ENCODE data around the gene SPOP.
"Not testable (repeated sequence)": the region's sequence is repeated elsewhere in the genome, so short reads cannot be mapped to it uniquely, and the experiment has no call there.

SPOP gene

DNA sequence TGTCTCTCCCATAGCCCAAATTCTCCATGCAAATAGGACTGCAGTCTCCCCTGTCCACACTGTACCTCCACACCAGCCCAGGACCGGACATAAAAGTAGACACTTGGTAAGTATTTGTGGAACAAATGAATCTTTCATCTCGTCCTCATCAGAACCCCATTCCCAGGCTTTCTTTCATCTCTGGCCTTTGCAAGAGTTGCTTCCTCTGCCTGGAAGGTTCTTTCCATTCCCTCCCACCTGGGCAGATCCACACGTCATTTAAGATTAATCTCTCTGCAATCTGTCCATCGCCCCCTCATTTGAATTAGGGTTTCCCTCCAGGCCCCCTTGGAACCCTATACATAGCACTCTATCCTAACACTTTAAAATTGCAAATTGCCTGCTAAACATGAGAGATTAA, 106.1 kb downstream of the SPOP start:
- DNase-seq = no peak

DNA sequence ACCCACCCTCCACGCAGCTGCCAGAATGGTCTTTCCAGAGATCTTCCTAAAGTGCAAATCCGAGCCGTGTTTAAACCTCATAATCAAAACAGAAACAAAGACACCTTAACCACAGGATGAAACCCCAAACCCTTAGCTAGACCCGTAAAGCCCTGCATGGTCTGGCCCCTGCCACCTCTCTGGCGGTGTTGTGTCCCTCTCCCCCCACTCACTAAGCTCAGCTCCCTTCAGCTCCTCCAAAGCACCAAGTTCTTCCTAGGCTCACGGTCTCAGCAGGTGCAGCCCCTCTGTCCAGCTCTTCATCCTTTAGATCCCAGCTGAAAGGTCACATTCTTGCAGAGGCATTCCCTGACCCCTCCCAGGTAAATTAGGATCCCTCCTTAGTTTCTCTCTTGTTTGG, 106.6 kb downstream of the SPOP start:
- DNase-seq = no peak

DNA sequence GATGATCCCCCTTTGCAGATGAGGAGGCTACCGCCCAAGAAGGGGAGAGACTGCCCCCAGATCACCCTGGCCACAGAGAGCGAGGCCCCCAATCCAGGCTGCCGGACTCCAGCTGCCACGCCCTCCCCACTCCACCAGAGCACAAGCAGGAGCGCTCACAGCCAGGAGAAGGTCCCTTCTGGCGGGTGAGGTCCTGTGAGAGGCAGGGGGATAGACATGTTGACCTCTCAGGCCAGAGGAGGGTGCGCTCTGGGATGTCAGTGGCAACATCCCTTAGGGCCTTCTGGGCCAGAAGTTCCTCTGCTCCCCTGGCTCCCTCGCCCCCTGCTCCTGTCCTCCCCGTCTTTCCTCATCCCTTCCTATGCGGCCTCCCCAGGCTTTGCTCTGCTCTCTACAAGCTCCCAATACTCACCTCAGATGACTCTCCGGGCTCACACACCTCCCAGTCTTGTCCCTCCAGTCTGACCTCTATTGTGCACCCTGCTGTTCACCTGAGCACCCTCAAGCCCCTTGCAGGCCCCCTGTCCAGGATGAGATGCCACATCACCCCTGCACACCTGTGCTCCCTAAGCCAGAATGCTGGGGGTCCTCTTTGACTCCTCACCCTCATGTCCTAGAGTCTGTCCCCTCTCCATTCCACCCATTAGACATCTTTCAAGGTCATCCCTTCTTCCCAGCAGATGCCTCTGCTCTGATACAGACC, 107.2 kb downstream of the SPOP start:
- no peak for DNase-seq

DNA sequence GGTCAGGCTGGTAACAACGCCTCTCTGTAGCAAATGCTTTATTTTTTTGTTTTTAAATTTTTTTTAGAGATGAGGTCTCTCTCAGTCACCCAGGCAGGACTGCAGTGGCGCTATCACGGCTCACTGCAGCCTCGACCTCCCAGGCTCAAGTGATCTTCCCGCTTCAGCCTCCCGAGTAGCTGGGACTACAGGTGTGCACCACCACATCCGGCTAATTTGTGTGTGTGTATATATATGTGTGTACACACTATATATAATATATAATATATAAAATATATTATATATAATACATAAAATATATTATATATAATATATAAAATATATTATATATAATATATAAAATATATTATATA, 109.2 kb downstream of the SPOP start:
- peak; percentile 19 for DNase-seq

DNA sequence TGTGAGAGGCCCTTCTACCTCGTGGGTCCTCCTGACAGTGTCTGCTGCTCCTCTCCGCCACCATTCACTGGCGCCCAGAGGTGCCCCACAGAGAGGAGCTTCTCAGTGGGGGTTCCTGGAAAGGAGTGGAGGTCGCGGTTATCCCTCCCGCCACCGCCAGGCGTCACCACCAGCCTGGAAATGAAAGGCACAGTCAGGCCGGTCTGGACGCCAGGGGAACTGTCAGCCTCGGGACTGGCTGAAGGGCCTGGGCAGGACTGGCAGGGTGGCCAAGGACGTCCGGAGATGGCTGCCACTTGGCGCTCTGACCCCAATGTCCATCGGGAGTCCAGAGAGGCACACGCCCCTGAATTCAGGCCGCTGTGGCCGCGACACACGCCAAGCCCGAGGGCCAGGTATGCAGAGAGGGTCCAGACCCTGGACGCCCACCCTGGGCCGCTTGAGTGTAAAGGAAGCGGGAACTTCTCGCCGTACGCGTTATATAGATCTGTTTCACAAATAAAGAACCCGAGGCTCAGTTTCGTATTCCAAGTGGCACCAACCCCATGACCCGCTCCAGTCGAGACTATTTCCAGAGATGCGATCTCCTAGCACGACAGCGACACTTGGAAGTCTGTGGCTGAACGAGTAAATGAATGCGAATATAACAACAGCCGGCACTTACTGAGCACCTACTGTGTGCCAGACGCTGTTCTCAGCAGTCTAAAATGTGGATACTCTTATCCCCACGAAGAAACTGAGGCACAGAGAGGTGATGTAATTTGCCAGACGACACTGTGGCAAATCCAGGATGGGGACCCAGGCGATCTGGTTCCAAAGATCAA, 109.8 kb downstream of the SPOP start:
- DNase-seq = peak; percentile 91

DNA sequence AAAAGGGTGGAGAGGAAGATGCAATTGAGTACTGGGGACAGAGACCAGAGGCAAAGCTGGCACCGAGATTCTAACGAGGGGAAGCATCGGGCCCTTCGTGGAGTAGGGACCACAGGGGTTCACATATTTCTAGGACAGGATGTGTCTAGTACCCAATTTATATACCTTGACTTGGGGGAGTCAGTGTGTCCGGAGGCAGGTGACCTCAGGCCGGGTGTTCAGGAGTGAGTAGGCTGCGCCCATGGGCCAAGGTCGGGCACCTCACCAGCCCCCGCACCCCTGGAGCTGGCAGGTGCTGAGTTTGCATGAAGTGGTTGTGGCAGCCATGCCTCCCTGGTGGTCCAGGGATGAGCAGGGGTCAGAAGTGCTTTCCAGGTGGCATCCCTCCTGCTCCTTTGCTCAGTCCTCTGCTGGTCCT, 110.8 kb downstream of the SPOP start:
- no peak for DNase-seq

DNA sequence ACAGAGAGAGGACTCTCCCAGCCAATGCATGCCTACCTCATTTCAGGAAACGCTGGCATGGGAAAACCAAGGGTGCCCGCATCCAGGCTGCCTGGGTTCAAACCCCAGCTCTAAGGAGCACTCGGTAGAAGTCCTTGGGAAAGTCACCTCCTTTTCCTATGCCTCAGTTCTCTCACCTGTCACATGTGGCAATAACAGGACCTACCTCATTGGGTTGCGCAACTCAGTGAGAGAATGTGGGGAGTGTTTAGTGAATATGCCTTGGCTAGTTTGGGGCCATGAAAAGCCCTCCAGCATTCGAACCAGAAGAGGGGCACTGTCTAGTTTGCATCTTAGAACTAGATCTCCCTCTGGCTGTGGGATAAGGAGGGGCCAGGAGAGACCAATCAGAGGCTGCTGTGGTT, 111.2 kb downstream of the SPOP start:
- DNase-seq = no peak

DNA sequence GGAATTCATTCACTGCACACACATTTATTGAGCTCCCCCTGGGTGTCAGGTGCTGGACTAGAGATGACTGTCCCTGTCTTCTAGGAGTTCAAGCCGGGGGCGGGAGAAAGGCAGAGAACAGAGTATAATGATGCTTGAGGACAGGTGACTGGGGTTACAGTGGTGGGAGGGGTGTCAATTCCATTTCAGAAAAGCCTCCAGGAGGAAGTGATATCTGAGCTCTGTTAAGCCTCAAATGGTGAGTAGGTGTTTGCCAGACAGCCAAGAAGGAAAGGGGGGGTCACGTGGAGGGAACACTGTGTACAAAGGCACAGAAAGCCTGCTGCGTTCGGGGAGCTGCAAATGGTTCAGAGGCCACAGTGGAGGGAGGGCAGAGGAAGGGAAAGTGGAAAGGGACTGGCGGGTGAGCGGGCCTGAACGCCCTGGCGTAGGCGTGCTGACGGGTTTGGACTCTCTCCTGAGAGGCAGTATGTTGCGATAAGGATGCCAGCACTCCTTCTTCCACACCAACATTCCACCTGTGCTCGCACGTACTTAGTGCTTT, 111.9 kb downstream of the SPOP start:
- DNase-seq = peak; percentile 17

DNA sequence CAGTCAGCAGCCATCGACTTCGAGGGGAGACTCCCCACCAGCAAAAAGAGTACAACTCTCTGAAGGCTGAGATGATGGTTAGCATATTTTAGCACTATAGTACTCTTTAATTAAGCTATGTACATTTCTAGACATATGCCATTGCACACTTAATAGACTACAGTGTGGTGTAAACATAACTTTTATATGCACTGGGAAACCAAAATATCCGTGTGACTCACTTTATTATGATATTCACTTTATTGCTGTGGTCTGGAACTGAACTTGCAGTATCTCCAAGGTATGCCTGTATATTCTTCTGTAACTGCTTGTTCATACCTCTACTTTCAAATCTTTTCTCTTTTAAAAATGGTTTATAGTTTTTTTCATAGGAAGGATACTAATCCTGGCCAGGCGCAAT, 113.3 kb downstream of the SPOP start:
- no peak for DNase-seq

DNA sequence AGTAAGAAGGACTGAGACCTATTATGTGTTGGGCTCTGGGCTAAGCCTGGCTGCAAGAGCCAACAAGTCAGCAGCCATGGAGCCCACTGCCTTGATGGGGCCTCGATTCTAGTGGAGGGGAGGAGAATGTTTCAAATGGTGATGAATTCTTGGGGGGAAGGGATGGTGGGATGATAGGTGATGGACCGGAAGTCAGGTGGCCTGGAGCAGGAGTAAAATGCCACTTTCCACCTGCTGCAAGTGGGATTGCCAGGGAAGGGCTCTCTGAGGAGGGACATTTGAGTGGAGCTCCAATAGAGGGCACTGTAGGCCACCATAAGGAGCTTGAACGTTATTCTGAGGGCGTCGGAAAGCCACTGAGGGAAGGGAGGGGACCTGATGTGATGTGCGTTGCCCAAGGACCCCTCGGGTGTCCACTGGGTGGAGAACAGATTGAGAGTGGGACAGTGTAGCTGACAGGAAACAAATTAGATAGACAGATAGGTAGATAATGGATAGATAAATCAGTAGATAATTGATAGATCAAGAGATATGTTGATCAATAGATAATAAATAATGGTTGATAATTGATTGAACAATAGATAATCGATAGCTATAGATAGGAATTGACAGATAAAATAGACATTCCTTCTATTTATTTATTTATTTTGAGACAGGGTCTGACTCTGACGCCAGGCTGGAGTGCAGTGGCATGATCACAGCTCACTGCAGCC, 120.4 kb downstream of the SPOP start:
- peak; percentile 87 for DNase-seq

DNA sequence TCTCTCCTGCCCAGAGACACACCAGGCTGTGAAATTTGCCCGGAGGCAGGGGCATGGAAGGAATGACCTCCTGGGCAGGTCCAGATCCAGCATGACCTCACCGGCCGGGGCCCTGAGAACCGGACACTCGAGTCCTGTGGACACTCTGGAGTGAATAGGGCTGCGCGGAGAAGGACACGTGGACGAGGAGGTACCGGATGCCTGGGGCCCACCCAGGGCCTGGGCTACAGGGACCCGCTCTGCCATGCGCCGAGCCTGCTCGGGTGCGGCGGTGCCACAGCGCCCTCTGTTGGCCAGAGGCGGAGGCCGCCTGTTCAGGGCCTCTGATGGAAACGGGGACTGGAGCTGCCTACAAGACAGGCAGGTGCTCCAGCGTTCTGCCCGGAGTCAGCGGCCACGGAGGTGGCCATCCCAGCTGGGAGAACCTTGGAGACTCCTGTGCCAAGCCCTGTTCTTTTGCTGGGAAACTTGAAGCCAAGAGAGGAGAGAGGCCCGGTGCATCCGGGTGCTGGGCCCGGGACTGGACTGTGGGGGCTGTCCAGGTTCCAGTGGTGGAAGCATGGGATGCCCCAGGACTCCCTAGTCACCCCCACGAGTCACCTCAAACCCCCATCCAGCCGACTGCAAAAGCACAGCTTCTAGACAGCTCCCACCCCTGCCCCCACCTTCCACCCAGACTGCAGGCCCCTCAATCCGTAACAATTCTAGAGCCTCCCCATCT, 121.5 kb downstream of the SPOP start:
- DNase-seq = peak; percentile 81

DNA sequence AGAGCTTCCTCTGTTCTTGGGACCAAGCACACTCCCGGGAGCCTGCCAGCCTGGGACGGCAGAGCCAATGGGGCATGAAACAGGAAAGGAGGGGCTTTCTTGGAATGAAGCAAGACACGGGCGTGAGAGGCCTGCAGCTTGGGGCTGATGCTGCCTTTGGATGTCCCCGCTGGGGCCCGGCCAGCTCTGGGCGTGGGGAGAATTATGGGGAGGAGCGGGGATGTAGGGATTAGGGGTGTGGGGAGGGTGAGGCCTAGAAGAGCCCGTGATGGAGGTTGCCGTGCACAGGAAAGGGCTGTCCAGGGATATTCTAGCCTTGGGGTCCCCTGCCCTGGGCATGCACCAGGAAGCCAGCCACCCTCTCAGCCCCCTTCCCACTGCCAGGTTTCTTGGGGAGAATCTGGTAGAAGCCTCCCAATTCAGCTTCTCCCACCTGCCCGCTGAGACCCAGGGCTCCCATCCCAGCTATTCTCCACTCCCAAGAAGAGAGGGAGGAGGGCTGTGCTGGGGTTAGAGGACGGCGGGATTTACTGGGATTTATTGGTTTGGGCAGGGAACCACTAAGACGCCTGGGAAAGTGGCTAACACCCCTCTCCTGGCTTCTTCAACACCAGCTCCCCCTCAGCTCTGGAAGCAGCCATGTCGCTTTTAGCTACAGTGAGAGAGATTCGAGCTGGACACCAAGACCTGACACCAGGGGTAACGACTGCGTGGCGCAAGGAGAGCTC, 122.2 kb downstream of the SPOP start:
- DNase-seq = no peak

DNA sequence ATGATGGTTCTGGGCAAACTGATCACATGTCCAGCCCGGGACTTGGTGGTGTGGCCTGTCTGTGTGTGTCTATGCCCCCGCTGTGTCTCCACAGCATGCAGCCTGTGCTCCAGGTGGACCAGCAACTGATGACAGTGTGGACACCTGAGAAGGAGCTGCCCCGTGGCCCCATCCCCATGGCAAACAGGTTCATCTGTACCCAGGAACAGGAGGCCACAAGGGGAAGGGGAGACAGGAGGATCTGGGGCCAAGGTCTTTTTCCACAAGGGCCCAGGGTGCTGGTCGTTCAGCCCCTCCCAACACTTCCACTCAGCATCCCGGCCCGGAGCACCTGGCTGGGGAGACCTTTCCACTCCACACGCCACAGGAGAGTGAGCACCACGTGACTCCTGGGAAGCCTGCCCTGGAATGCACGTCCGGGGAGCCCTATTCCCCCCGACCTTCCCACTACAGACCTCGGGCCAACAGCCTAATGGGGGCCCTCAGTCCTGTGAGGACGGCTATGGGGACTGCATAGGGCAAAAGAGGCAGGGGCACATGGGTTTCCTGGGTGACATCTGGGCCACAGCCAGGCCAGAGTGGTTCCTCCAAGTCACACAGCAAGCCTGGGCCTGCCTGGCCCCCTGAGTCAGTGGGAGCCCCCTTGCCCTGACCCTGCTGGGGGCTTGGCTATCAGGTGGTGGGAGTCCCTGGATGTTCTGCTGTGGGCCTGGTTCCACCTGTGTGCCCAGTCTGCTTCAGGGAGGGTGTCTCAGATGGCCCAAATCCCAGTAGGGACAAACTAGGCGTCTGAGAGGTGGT, 123.0 kb downstream of the SPOP start:
- no peak for DNase-seq

DNA sequence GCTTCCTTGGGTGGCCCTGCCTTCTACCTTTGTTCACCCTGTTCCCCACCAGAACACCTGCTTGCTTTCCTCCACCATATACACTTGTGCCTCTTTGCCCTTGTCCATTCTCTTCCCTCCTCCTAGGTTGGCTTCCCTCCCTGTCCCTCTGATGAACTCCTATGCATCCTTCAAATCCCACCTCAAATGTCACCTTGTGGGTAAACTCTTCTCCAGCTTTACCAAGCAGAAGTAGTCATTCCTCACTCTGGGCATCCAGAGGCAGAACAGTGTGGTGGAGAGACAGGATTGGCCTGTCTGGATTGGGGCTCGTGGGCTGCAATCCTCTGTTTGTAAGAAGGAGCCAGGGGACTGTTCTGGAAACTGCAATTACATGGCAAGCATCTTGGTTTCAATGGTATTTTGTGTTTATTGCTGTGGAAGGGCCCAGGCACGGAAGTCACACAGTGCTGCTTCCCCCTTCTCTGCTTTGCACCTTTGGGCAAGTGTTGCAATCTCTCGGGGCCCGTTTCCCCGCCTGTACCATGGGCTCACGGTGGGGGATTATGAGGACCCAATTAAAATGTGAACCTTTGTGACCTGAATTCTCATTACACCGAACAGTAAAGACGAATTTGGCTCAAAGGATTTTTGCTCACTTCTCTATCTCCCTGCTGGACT, 124.1 kb downstream of the SPOP start:
- DNase-seq = no peak

DNA sequence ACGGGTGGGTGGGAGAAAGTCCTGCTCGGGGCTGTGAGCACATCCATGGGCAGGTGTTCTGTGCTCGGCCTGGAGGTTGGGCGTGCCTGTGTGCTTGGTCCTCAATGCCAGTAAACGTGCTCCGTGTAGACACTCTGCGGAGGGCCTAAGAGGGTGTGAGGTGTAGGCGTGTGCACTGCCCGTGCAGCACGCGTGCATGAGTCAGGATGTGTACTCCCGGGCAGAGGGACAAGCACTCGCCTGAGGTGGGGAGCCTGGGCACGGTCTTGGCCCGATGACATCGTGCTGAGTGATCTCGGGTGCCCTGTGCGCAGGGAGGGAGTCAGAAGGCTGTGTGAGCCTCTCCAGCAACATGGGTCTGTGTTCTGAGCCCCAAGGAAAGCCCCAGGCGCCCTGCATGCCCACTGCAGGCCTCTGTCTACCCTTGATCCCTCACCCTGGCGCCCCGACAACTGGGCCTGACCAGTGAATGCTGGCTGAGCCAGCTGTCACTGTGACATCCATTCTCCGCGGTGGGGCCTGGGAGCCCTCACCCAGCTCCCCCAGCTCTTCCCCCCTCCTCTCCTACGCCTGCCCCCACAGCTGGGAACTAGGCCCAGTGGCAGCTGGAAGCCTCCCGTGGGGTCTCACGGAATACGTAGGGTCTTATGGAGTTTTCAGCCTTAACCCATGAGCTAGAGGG, 125.7 kb downstream of the SPOP start:
- no peak for DNase-seq

DNA sequence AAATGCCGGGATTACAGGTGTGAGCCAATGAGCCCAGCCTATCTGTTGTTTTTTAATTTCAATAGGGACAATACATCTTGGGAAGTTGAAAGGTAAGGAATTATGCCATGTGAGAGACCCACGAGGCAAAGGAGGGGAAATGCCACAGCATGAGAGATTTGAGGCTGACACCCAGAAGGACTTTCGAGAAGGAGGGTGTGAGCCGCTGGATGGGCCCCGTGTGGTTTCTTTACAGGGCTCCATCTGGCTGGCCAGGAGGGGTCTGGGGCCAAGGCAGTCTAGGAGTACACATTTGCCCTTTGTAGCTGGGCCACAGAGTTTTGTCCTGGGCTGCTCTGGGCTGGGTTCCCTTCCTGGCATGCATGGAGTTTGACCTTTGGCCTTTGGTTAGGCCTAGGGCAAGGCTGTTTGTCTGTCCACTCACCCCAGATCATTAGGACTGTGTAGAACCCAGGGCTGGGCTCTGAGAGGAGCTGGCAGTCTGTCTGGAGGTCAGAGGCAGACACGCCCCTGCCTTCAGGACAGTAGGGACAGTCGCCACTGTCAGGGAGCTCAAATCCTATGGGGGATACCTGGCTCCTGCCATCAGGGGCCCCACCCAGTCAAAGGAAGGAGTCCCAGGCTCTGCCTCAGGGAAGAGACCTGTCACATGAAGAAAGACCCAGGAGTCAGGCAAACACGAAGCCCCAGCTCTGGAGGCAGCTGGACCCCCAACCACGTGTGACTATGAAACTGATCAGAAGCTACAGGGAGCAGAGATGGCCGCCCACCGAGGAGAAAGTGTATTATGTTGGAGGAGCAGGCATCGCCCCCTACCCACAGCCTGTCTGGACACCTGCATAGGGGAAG, 126.5 kb downstream of the SPOP start:
- no peak for DNase-seq

DNA sequence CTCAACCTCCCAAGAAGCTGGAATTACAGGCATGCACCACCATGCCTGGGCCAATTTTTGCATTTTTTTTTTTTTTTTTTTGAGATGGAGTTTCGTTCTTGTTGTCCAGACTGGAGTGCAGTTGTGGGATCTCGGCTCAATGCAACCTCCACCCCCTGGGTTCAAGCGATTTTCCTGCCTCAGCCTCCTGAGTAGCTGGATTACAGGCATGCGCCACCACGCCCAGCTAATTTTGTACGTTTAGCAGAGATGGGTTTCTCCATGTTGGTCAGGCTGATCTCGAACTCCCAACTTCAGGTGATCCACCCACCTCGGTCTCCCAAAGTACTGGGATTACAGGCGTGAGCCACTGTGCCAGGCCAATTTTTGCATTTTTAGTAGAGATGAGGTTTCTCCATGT, 127.1 kb downstream of the SPOP start:
- not testable (repeated sequence) for DNase-seq

DNA sequence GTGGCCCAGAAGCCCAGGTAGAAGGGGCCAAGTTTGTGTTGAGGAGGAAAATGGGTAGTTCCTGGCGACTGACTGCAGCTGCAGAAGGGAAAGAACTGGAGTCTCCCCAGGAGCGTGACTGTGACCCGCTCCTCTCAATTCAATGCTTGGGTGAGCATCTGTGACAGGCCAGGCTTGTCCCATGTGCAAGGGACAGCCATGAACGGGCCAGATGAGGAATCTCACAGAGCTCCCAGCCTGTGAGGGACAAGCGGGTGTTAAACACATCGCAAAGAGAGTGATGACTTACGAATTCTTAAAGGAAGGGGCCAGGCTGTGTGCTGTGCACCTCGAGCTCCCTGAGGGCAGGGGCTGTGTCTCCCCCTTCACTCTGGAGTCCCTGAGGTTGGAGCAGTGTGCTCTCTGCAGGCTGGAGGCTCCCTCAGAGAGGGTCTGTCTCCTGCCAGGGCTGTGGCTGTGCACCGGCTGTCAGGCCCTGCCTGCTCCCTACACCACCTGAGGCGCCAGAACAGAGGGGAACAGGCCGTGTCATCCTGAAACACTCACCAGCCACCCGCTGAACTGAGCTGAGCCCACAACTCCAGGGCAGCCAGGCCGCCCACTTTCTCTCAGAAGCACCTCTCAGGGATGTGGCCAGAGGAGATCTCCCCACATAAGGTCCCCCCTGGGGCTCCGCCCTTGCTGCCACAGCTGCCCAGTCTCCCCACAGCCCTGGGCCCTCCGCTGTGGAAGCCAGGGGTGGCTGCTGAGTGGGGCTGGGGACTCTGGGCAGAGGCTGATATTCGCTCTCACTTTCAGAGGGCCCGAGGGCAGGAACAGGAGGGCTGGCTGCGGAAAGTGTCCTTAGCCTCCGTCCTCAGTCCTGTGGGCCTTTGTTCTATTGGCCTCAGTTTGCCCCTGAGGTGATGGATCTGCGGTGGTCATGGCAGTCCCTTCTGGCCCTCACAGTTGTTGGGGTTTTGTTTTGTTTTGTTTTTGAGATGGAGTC, 127.9 kb downstream of the SPOP start:
- DNase-seq = no peak
